Measurements from ENCODE around the gene MAPRE2. TPM values are rescaled to one million over a fixed set of nuclear protein-coding genes. Genes with fewer than 3 reads are reported as not detected.

The MAPRE2 gene
- total RNA-seq, 1 donor from 2014 or later: 39.4 TPM

- no peak for DNase-seq (ENCODE audit: low read depth, low spot score)
These were observed 9.1 kb upstream of the MAPRE2 start for GRCh38 chr18:35032113-35032512.

GRCh38 chr18:35038029-35038428 lies 3.2 kb upstream of the MAPRE2 start:
- no peak for DNase-seq (ENCODE audit: low read depth, low spot score)

- DNase-seq (ENCODE audit: low read depth, low spot score): no peak
These were observed 2.2 kb upstream of the MAPRE2 start for GRCh38 chr18:35038881-35039491.

GRCh38 chr18:35040638-35040987 lies 600 bp upstream of the MAPRE2 start:
- DNase-seq (ENCODE audit: low read depth, low spot score): no peak

GRCh38 chr18:35041815-35042387 lies 688 bp downstream of the MAPRE2 start:
- DNase-seq (ENCODE audit: low read depth, low spot score): no peak

- DNase-seq (ENCODE audit: low read depth, low spot score): peak; percentile 48
These were observed 1.3 kb downstream of the MAPRE2 start for GRCh38 chr18:35042389-35043071.

- no peak for DNase-seq (ENCODE audit: low read depth, low spot score)
These were observed 2.0 kb downstream of the MAPRE2 start for GRCh38 chr18:35043207-35043606.

- no peak for DNase-seq (ENCODE audit: low read depth, low spot score)
These were observed 3.9 kb downstream of the MAPRE2 start for GRCh38 chr18:35045121-35045520.

- no peak for DNase-seq (ENCODE audit: low read depth, low spot score)
These were observed 4.6 kb downstream of the MAPRE2 start for GRCh38 chr18:35045806-35046205.

- no peak for DNase-seq (ENCODE audit: low read depth, low spot score)
These were observed 6.6 kb downstream of the MAPRE2 start for GRCh38 chr18:35047697-35048292.

- no peak for DNase-seq (ENCODE audit: low read depth, low spot score)
These were observed 8.2 kb downstream of the MAPRE2 start for GRCh38 chr18:35049111-35050027.

GRCh38 chr18:35050028-35050546 lies 8.9 kb downstream of the MAPRE2 start:
- DNase-seq (ENCODE audit: low read depth, low spot score): no peak

- no peak for DNase-seq (ENCODE audit: low read depth, low spot score)
These were observed 9.5 kb downstream of the MAPRE2 start for GRCh38 chr18:35050705-35051195.

GRCh38 chr18:35051641-35052377 lies 10.6 kb downstream of the MAPRE2 start:
- DNase-seq (ENCODE audit: low read depth, low spot score): no peak

- no peak for DNase-seq (ENCODE audit: low read depth, low spot score)
These were observed 13.2 kb downstream of the MAPRE2 start for GRCh38 chr18:35054401-35054800.

GRCh38 chr18:35055105-35055504 lies 13.9 kb downstream of the MAPRE2 start:
- no peak for DNase-seq (ENCODE audit: low read depth, low spot score)

- no peak for DNase-seq (ENCODE audit: low read depth, low spot score)
These were observed 14.5 kb downstream of the MAPRE2 start for GRCh38 chr18:35055726-35056125.

GRCh38 chr18:35059280-35059927 lies 18.2 kb downstream of the MAPRE2 start:
- DNase-seq (ENCODE audit: low read depth, low spot score): no peak

GRCh38 chr18:35060122-35060815 lies 19.1 kb downstream of the MAPRE2 start:
- no peak for DNase-seq (ENCODE audit: low read depth, low spot score)

Measured in pulmonary artery endothelial cell (primary cell).